GM21447 (cell line): ENCODE data around the gene BHLHE41.

Experiments used
- ATAC-seq: cut with Tn5 transposase; IDR thresholded peaks from one replicate; pipeline ENCODE4 v1.9.1; 2021; ENCODE audit not compliant: unreplicated experiment

Gene BHLHE41

GRCh38 chr12:26114720-26115401, 10.0 kb downstream of the BHLHE41 start:
- no peak for ATAC-seq

- peak; percentile 56 for ATAC-seq
Observed at GRCh38 chr12:26113853-26114719, 10.8 kb downstream of the BHLHE41 start.

GRCh38 chr12:26113181-26113654, 11.6 kb downstream of the BHLHE41 start:
- ATAC-seq = no peak

GRCh38 chr12:26112703-26113147, 12.1 kb downstream of the BHLHE41 start:
- ATAC-seq = no peak

- no peak for ATAC-seq
Observed at GRCh38 chr12:26112232-26112631, 12.6 kb downstream of the BHLHE41 start.

- ATAC-seq = no peak
Observed at GRCh38 chr12:26109343-26109881, 15.4 kb downstream of the BHLHE41 start.

- ATAC-seq = no peak
Observed at GRCh38 chr12:26108915-26109314, 15.9 kb downstream of the BHLHE41 start.

- ATAC-seq = no peak
Observed at GRCh38 chr12:26106347-26106746, 18.5 kb downstream of the BHLHE41 start.

- ATAC-seq = no peak
Observed at GRCh38 chr12:26102953-26103352, 21.9 kb downstream of the BHLHE41 start.

GRCh38 chr12:26101763-26102162, 23.1 kb downstream of the BHLHE41 start:
- ATAC-seq = no peak

GRCh38 chr12:26101350-26101734, 23.5 kb downstream of the BHLHE41 start:
- no peak for ATAC-seq

GRCh38 chr12:26100666-26101349, 24.0 kb downstream of the BHLHE41 start:
- ATAC-seq = no peak

GRCh38 chr12:26097046-26097878, 27.6 kb downstream of the BHLHE41 start:
- peak; percentile 87 for ATAC-seq

GRCh38 chr12:26096036-26096435, 28.8 kb downstream of the BHLHE41 start:
- no peak for ATAC-seq

GRCh38 chr12:26095186-26095585, 29.7 kb downstream of the BHLHE41 start:
- no peak for ATAC-seq

GRCh38 chr12:26092346-26093105, 32.3 kb downstream of the BHLHE41 start:
- ATAC-seq = no peak

GRCh38 chr12:26091822-26092221, 33.0 kb downstream of the BHLHE41 start:
- no peak for ATAC-seq

GRCh38 chr12:26090836-26091510, 33.9 kb downstream of the BHLHE41 start:
- ATAC-seq = no peak

GRCh38 chr12:26088998-26089397, 35.8 kb downstream of the BHLHE41 start:
- peak; percentile 96 for ATAC-seq
